Measurements from ENCODE around the gene STRBP.

DNA sequence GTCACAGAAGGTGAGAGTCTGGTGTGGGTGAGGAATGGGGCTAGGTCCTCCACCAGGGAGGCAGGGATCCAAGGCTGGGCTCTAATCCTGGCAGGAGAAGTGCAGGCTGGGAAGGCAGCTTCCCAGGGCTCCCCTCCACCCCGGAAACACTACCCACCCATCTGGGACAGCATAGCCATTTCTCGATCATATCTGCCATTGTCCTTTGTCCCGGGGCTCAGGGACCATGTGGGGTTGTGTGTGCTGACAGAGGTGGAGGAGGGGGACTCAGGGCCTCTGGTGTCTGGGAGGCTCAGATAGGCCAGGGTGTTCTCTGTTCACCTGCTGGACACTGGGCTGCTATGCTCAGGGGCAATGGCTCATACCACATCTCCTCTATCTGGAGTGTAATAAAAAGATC is 32.2 kb upstream of the STRBP start:
- TF ChIP-seq, protein P1, sequence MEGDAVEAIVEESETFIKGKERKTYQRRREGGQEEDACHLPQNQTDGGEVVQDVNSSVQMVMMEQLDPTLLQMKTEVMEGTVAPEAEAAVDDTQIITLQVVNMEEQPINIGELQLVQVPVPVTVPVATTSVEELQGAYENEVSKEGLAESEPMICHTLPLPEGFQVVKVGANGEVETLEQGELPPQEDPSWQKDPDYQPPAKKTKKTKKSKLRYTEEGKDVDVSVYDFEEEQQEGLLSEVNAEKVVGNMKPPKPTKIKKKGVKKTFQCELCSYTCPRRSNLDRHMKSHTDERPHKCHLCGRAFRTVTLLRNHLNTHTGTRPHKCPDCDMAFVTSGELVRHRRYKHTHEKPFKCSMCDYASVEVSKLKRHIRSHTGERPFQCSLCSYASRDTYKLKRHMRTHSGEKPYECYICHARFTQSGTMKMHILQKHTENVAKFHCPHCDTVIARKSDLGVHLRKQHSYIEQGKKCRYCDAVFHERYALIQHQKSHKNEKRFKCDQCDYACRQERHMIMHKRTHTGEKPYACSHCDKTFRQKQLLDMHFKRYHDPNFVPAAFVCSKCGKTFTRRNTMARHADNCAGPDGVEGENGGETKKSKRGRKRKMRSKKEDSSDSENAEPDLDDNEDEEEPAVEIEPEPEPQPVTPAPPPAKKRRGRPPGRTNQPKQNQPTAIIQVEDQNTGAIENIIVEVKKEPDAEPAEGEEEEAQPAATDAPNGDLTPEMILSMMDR (IDR thresholded peaks at IDR 0.05) = no peak
- no peak for TF ChIP-seq POLR2A (IDR thresholded peaks at IDR 0.05)

Measured in testis (tissue), 2 donors.